ENCODE data around the gene MAPKAPK2. TPM values are rescaled to one million over a fixed set of nuclear protein-coding genes. Genes with fewer than 3 reads are reported as not detected.

The MAPKAPK2 gene
- total and polyA plus RNA-seq, 2 experiments from 2014 or later, result 12.8 to 39.4 TPM

DNA sequence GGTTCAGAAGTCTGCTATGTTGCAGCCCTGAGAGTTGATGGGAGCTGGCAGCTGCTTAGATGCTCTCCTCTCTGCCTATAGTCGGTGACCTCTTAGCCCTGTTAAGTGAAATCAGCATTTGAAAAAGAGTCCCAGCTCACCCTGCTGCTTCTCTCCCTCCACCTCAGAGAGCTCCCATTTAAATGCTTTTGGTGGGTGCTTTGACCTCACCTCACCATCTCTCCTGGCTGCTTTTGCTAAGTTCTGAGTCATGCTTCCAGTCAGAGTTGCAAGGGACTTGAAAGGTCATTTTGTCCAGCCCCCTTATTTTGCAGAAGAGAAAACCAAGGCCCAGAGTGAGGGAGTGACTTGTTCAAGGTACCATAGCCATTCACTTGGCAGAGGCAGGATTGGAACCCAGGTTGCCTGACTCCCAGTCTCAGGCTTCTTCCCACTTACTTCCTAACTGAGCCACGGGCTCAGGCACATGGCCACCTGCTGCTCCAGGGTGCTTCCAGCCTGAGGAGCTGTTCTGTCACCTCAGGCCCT lies 3.3 kb downstream of the MAPKAPK2 start:
- no peaks in the 10 kb centered on the region for H3K9me3 ChIP-seq (ENCODE audit: low read depth)
- no peaks in the 10 kb centered on the region for H3K36me3 ChIP-seq (replicated peaks; ENCODE audit: insufficient read depth, low read depth)
- no peaks in the 10 kb centered on the region for H3K9me2 ChIP-seq (replicated peaks; ENCODE audit: insufficient read depth)
- H3K27me3 ChIP-seq, result no peaks in the 10 kb centered on the region
- no peak overlapping the region for H3K27ac ChIP-seq
- no peak for TF ChIP-seq CTCF (IDR thresholded peaks at IDR 0.05; ENCODE audit: poor library complexity)
- TF ChIP-seq EZH2phosphoT487 (IDR thresholded peaks at IDR 0.05; ENCODE audit: low read depth, severe bottlenecking, unreplicated experiment), result no peak
- no peak for TF ChIP-seq EZH2 (IDR thresholded peaks at IDR 0.05; ENCODE audit: borderline replicate concordance)
- peak overlapping the region; percentile 90 for H3K4me2 ChIP-seq
- 35% methylated on average over 2 of the region's 2 CpGs for WGBS (ENCODE audit: low lambda C conversion rate, missing lambda C conversion rate)
- H2AFZ ChIP-seq, result no peak overlapping the region
- H3K4me1 ChIP-seq (ENCODE audit: insufficient read depth), result peaks cover 54% of the 10 kb centered on the region
- DNase-seq (ENCODE audit: low spot score), result no peak
- peaks cover 74% of the 10 kb centered on the region for H3K79me2 ChIP-seq
- peaks cover 69% of the 10 kb centered on the region for H4K20me1 ChIP-seq (ENCODE audit: insufficient read depth, poor library complexity, severe bottlenecking)
- H3K4me3 ChIP-seq, result no peak overlapping the region

DNA sequence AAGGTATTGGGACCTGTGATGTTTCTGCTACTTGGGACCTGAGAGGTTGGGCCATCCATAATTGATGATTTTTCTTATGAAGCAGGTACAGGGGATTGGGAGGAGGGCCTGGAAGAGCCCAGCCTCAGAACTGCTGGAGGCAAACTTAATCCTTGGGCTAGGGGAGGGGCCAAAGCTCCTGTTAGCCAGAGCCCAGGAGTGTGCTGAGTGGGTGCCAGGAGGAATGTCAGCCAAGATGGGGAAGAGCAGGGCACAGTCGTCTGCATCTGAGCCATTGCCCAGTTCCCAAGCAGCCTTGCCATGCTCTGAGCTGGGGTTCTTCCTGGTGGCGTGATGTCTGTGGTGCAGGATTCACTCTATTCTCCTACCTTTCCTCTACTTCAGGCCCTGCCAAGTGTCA lies 5.8 kb downstream of the MAPKAPK2 start:
- no peak for DNase-seq (ENCODE audit: low spot score)
- WGBS (ENCODE audit: low lambda C conversion rate, missing lambda C conversion rate), result 80% methylated on average over 2 of the region's 2 CpGs
- no peaks in the 10 kb centered on the region for H3K9me3 ChIP-seq (ENCODE audit: low read depth)
- peaks cover 95% of the 10 kb centered on the region for H4K20me1 ChIP-seq (ENCODE audit: insufficient read depth, poor library complexity, severe bottlenecking)
- H3K79me2 ChIP-seq, result peaks cover 97% of the 10 kb centered on the region
- TF ChIP-seq CTCF (IDR thresholded peaks at IDR 0.05; ENCODE audit: poor library complexity), result no peak
- no peak overlapping the region for H3K27ac ChIP-seq
- no peaks in the 10 kb centered on the region for H3K9me2 ChIP-seq (replicated peaks; ENCODE audit: insufficient read depth)
- H3K27me3 ChIP-seq, result no peaks in the 10 kb centered on the region
- H3K36me3 ChIP-seq (replicated peaks; ENCODE audit: insufficient read depth, low read depth), result no peaks in the 10 kb centered on the region
- H2AFZ ChIP-seq, result no peak overlapping the region
- no peak overlapping the region for H3K4me2 ChIP-seq
- H3K4me3 ChIP-seq, result no peak overlapping the region
- peaks cover 71% of the 10 kb centered on the region for H3K4me1 ChIP-seq (ENCODE audit: insufficient read depth)

GRCh38 chr1:206691604-206692003 lies 6.9 kb downstream of the MAPKAPK2 start:
- Histone ChIP-seq H4K20me1 (ENCODE audit: insufficient read depth, poor library complexity, severe bottlenecking) (peaks cover 97% of the 10 kb centered on the region), H3K4me2 (peak overlapping the region; percentile 60), H3K36me3 (replicated peaks; ENCODE audit: insufficient read depth, low read depth) (no peaks in the 10 kb centered on the region), H3K4me1 (ENCODE audit: insufficient read depth) (peaks cover 71% of the 10 kb centered on the region), H3K79me2 (peaks cover 100% of the 10 kb centered on the region), H3K9me2 (replicated peaks; ENCODE audit: insufficient read depth) (no peaks in the 10 kb centered on the region), H3K27me3 (no peaks in the 10 kb centered on the region), H3K9me3 (ENCODE audit: low read depth) (no peaks in the 10 kb centered on the region), H2AFZ (no peak overlapping the region), H3K4me3 (no peak overlapping the region), H3K27ac (peak overlapping the region; percentile 37)
- 67% methylated on average over 8 of the region's 8 CpGs for whole genome bisulfite sequencing (ENCODE audit: low lambda C conversion rate, missing lambda C conversion rate)
- no peak for DNase-seq (ENCODE audit: low spot score)
- TF ChIP-seq EZH2phosphoT487 (IDR thresholded peaks at IDR 0.05; ENCODE audit: low read depth, severe bottlenecking, unreplicated experiment) (no peak), CTCF (IDR thresholded peaks at IDR 0.05; ENCODE audit: poor library complexity) (no peak), EZH2 (IDR thresholded peaks at IDR 0.05; ENCODE audit: borderline replicate concordance) (no peak)

DNA sequence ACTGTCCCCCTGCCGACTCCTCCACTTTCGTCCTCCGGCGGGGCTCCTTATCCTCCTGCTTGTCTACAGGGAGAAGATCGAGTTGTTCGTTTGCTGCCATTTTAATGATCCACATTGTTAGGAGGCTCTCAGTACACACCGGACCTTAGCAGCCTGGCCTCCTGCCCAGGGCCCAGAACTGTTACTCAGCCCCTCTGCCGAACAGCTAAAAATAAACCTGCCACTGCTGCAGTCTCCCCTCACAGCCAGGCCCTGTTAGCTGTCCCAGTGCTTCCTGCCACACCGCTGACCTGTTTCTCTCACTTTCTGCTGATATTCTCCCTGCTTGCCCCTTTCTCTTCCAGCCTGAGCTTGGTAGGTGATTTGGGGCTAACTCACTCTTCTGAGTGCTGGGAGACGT lies 8.3 kb downstream of the MAPKAPK2 start:
- DNase-seq (ENCODE audit: low spot score), result no peak
- Histone ChIP-seq H4K20me1 (ENCODE audit: insufficient read depth, poor library complexity, severe bottlenecking) (peaks cover 97% of the 10 kb centered on the region), H3K4me1 (ENCODE audit: insufficient read depth) (peaks cover 57% of the 10 kb centered on the region), H3K79me2 (peaks cover 100% of the 10 kb centered on the region), H3K9me3 (ENCODE audit: low read depth) (no peaks in the 10 kb centered on the region), H3K4me3 (no peak overlapping the region), H3K4me2 (peak overlapping the region; percentile 42), H2AFZ (no peak overlapping the region), H3K36me3 (replicated peaks; ENCODE audit: insufficient read depth, low read depth) (no peaks in the 10 kb centered on the region), H3K27ac (peak overlapping the region; percentile 37), H3K9me2 (replicated peaks; ENCODE audit: insufficient read depth) (no peaks in the 10 kb centered on the region), H3K27me3 (no peaks in the 10 kb centered on the region)
- TF ChIP-seq CTCF (IDR thresholded peaks at IDR 0.05; ENCODE audit: poor library complexity), result no peak
- no peak for TF ChIP-seq EZH2 (IDR thresholded peaks at IDR 0.05; ENCODE audit: borderline replicate concordance)
- TF ChIP-seq EZH2phosphoT487 (IDR thresholded peaks at IDR 0.05; ENCODE audit: low read depth, severe bottlenecking, unreplicated experiment), result no peak
- 70% methylated on average over 10 of the region's 10 CpGs for WGBS (ENCODE audit: low lambda C conversion rate, missing lambda C conversion rate)

Data from hepatocyte (in vitro differentiated cells).